Eye (tissue), 1 donor: ENCODE measurements around the gene GTPBP10.
"Not testable (repeated sequence)": the region's sequence is repeated elsewhere in the genome, so short reads cannot be mapped to it uniquely, and the experiment has no call there.

Source experiments
- DNase-seq: peaks from one replicate; pipeline ENCODE4 v3.0.0-alpha.2; 2015

Gene GTPBP10, protein sequence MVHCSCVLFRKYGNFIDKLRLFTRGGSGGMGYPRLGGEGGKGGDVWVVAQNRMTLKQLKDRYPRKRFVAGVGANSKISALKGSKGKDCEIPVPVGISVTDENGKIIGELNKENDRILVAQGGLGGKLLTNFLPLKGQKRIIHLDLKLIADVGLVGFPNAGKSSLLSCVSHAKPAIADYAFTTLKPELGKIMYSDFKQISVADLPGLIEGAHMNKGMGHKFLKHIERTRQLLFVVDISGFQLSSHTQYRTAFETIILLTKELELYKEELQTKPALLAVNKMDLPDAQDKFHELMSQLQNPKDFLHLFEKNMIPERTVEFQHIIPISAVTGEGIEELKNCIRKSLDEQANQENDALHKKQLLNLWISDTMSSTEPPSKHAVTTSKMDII

GRCh38 chr7:90346336-90347125, at the start of gene GTPBP10:
GTPBP10 (plus strand) TSS chr7:90346716; CDS start chr7:90346742, 26 bp downstream.
- peak; percentile 98 for DNase-seq

DNA sequence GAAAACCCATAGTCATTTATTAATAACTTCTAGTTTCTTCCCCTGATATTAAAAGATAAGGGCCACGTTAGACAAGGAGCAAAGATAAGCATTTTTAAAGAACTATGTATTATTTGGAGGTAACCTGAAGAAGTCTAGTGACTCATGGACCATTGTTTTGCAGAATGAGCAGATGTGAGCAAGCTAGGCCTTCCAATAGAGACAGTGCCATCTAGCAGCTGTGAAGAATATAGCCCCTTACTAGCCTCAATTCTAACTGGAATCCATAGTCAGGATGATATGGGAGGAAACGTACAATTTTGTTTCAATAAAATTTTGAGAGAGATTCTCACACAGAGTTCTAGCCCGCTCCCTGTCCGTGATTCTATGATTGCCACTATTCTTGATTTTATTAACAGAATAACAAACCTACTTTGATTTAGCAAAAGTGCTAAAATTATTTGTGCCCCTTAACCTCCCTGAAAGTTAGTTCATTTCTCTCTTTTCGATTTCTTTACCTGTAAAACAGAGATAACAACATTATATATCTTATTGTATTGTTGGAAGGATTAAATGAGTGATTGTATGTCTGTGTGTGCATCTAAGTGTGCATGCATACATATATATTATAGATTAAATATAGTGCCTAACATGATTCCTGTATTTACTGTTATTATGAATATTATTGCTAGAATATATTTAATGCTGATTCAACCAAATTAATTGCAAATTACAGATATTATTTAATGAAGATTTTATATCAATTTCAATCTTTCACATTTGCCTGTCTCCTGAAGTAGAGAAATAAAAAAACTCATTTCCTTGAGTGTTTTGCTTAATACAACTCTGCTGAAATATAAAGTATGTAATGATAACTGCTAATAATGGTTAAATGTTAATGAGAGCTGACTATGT, 48.1 kb upstream of the GTPBP10 start:
- peak; percentile 33 for DNase-seq

DNA sequence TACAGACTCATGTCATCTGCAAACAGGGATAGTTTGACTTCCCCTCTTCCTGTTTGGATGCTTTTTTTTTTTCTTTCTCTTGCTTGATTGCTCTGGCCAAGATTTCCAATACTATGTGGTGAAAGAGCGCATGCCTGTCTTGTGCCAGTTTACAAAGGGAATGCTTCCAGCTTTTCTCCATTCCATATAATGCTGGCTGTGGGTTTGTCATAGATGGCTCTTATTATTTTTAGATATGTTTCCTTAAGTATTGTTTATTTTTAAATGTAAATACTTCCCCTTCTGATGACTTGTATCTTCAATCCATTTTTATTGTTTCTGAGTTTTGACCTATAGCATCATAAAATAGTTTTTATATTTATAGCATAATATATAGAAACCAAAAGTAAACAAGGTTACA, 43.3 kb upstream of the GTPBP10 start:
- no peak for DNase-seq

DNA sequence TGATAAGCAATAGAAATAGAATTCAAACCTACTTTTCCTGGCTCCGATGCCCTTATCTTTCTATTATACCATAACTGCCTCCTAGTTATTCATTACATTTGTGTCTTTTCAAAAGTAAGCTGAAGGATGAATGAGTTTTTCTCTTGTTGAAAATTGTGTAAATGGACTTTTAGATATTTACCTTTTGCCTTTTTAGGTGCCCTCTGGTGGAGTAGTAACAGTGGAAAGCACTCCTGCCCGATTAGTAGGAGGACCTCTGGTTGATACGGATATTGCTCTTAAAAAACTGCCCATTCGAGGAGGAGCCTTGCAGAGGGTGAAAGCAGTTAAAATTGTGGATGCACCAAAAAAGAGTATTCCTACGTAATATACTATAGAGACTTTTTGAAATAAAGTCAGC, 36.6 kb upstream of the GTPBP10 start:
- DNase-seq: no peak

- no peak for DNase-seq
Observed at GRCh38 chr7:90311175-90311574, 35.3 kb upstream of the GTPBP10 start.

DNA sequence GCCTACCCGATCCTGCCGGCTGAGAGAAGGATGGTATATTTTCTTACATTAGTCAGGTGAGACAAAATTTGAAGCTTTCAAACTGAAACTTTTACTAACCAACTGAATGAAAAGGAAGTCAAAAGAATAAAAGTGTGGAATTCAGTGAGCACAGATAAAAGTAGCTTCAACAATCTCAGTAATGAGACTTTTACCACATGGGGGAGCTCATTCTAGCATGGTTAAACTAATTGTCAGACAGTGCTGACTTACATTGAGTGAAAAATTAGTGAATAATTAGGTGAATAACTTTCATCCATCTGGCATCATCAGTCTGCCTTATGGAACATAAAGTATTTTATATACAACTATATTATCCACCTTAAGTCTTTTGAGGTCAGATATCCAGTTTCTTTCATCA, 33.8 kb upstream of the GTPBP10 start:
- no peak for DNase-seq

GRCh38 chr7:90313907-90314306, 32.6 kb upstream of the GTPBP10 start:
- no peak for DNase-seq

GRCh38 chr7:90320014-90320413, 26.5 kb upstream of the GTPBP10 start:
- no peak for DNase-seq

DNA sequence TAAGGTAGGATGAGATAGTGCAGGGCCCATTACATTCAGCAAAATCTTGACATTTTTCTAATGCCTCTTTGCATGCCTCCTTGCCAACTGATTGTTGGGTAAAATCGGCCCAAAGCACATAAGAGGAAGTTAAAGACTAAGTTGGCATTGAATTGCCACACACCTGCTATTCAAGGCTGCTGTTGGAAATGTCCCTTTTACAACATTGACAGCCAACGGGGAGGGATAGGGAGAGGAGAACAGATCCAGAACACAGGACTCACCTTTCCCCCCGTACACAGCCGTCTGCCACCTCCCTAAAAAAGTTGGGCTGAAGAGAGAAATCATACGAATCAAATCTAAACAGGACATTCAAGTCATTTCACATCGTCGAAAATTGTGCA, 26.1 kb upstream of the GTPBP10 start:
- peak; percentile 19 for DNase-seq

GRCh38 chr7:90320801-90321494, 25.6 kb upstream of the GTPBP10 start, which contains the start of gene FAM237B:
FAM237B (minus strand) TSS chr7:90321304; CDS start chr7:90319748, 1,556 bp downstream.
- peak; percentile 58 for DNase-seq

GRCh38 chr7:90322837-90323236, 23.7 kb upstream of the GTPBP10 start:
- DNase-seq: no peak

GRCh38 chr7:90326500-90326899, 20.0 kb upstream of the GTPBP10 start:
- no peak for DNase-seq

- no peak for DNase-seq
Observed at GRCh38 chr7:90334193-90334843, 12.2 kb upstream of the GTPBP10 start.

GRCh38 chr7:90334926-90335325, 11.6 kb upstream of the GTPBP10 start:
- DNase-seq: not testable (repeated sequence)

GRCh38 chr7:90337106-90337505, 9.4 kb upstream of the GTPBP10 start:
- DNase-seq: no peak

- no peak for DNase-seq
Observed at GRCh38 chr7:90345016-90345415, 1.5 kb upstream of the GTPBP10 start.

DNA sequence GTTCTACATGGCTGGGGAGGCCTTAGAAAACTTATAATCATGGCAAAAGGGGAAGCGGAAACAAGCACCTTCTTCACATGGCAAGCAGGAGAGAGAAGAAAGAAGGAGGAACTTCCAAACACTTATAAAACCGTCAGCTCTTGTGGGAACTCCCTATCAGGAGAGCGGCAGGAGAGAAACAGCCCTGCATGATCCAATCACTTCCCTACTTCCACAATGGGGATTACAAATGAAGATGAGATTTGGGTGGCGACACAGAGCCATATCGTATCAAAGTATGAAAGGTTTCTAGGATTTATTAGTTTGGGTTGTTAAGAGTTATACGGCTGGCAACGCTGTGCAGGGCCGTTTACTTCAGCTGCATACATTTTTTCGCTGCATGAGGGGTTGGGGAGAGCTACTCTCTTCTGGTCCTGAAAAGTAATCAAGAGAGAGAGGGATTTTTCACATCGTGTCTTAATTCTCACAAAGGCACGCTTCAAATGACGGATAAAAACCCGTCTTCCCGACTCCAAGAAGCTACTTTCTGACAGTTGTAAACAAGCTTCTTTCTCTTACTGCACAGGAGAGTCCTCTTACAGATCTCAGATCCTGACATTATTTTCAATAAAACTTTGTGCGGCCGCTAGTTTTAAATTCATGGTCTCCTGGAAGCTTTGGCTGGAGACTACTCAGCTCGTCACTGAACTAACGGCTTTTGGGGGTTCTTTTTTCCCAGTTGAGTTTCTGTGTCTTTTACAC, 751 bp upstream of the GTPBP10 start:
- no peak for DNase-seq

DNA sequence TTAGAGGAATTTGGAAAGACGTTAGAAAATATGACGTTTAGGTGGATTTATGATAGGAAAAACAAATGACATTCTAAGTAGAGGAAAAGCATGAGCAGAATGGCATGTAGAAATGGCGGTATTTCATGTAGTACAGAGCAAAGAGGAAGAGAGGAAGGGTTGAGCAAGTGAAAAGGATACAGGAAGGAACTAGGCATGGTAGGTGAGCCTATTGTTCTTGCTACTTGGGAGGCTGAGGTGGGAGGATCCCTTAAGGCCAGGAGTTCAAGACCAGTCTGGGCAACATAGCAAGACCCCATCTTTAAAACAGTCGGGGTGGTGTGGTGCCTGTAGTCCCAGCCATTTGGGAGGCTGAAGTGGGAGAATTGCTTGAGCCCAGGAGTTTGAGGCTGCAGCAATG, 1.2 kb downstream of the GTPBP10 start:
- DNase-seq: no peak

GRCh38 chr7:90349305-90349704, 2.8 kb downstream of the GTPBP10 start:
- DNase-seq: no peak

DNA sequence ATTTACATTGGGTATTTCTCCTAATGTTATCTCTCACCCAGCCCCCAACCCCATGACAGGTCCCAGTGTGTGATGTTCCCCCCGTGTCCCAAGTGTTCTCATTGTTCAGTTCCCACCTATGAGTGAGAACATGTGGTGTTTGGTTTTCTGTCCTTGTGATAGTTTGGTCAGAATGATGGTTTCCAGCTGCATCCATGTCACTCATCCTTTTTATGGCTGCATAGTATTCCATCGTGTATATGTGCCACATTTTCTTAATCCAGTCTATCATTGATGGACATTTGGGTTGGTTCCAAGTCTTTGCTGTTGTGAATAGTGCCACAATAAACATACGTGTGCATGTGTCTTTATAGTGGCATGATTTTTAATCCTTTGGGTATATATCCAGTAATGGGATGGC, 3.5 kb downstream of the GTPBP10 start:
- not testable (repeated sequence) for DNase-seq

DNA sequence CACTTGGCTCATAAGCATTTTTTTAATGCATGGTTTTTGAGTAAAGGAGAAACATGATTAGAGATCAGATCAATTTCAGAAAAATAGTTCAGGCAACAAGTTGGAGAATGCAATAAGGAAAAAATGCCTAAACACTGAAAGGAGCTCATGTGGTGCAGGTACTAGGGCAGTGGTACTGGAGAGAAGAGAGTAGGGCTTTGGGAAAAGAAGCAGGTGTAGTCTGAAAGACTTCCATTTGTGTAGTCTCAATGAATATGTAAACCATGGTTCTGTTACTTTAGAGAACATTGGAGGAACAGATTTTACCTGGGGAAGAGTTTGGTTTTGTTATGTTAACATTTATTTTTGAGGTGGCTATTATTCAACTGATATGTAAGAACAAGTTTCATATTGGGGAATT, 5.5 kb downstream of the GTPBP10 start:
- DNase-seq: no peak
